ENCODE data around the gene KIF16B. TPM values are rescaled to one million over a fixed set of nuclear protein-coding genes. Genes with fewer than 3 reads are reported as not detected.

The KIF16B gene
- total and polyA plus RNA-seq, 8 donors: 5.0 to 59.8 (median 24.2) TPM

DNA sequence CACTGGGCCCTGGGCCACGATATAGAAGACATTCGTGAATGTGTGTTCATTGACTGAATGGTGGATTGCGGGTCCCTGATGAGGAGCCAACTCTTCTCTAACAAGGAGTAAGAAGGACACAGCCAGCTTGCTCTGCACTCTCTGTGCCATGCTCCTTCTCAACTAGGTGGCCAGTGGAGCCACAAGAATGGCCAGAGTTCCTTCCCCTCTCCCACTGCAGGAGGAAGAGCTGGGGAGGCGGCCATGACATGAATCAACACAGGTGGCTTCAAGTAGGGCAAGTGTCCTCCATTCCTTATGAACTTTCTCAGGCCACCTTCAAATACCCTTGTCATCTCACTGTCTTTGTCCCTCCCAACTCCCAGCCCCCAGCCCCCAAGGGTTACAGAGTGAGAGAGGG, 305.7 kb downstream of the KIF16B start:
- Histone ChIP-seq H3K4me3 (no peak overlapping the region), H3K4me1 (peaks cover 0 to 5% (median 0%) of the 10 kb centered on the region in 4 donors), H3K36me3 (peaks cover 0 to 20% (median 10%) of the 10 kb centered on the region in 4 donors), H3K27me3 (no peaks in the 10 kb centered on the region), H3K27ac (no peak overlapping the region), H3K9me3 (peaks cover 0 to 26% (median 19%) of the 10 kb centered on the region in 4 donors)
- intact Hi-C loops (cut with DNase I; ENCODE audit: low total_unique reads): no loop called here
- TF ChIP-seq POLR2AphosphoS5 (IDR thresholded peaks at IDR 0.05): no peak
- TF ChIP-seq POLR2A (IDR thresholded peaks at IDR 0.05): no peak
- WGBS, 5 donors: 91 to 99% (median 97%) methylated on average over 4 of the region's 4 CpGs
- no peak for DNase-seq

GRCh38 chr20:16265334-16265733, 307.9 kb downstream of the KIF16B start:
- TF ChIP-seq EP300 (IDR thresholded peaks at IDR 0.05): no peak
- no peak for TF ChIP-seq POLR2AphosphoS5 (IDR thresholded peaks at IDR 0.05)
- TF ChIP-seq, protein P1, sequence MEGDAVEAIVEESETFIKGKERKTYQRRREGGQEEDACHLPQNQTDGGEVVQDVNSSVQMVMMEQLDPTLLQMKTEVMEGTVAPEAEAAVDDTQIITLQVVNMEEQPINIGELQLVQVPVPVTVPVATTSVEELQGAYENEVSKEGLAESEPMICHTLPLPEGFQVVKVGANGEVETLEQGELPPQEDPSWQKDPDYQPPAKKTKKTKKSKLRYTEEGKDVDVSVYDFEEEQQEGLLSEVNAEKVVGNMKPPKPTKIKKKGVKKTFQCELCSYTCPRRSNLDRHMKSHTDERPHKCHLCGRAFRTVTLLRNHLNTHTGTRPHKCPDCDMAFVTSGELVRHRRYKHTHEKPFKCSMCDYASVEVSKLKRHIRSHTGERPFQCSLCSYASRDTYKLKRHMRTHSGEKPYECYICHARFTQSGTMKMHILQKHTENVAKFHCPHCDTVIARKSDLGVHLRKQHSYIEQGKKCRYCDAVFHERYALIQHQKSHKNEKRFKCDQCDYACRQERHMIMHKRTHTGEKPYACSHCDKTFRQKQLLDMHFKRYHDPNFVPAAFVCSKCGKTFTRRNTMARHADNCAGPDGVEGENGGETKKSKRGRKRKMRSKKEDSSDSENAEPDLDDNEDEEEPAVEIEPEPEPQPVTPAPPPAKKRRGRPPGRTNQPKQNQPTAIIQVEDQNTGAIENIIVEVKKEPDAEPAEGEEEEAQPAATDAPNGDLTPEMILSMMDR (IDR thresholded peaks at IDR 0.05): no peak
- TF ChIP-seq POLR2A (IDR thresholded peaks at IDR 0.05): no peak
- no peaks in the 10 kb centered on the region for H3K27me3 ChIP-seq
- peaks cover 0 to 26% (median 19%) of the 10 kb centered on the region in 4 donors for H3K9me3 ChIP-seq
- no peak overlapping the region for H3K4me3 ChIP-seq
- H3K27ac ChIP-seq: no peak overlapping the region
- no peak for DNase-seq
- 78 to 97% (median 88%) methylated on average over 5 of the region's 5 CpGs for WGBS, 5 donors
- intact Hi-C loops (cut with DNase I; ENCODE audit: low total_unique reads): no loop called here
- peaks cover 0 to 16% (median 3%) of the 10 kb centered on the region in 4 donors for H3K36me3 ChIP-seq
- peaks cover 0 to 8% (median 0%) of the 10 kb centered on the region in 4 donors for H3K4me1 ChIP-seq

DNA sequence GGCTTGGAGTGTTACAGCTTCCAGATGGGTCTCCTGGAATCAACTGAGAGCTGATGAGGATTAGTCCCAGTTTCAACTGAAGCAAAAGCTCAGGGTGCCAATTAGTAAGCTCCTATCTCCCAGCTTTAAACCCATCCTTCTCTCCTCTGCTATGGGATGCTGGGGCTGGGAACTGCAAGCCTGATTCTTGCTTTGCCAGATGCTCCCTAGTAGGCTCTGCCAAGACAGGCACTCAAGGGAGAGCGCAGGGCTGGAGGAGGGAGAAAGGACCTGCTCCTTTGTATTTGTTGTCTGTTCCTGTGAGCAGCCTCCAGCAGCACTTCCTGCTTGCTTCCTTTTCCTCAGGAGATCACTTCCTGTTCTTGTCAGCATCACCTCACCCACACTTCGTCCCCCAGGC, 309.7 kb downstream of the KIF16B start:
- TF ChIP-seq EP300 (IDR thresholded peaks at IDR 0.05) (no peak), POLR2AphosphoS5 (IDR thresholded peaks at IDR 0.05) (no peak), POLR2A (IDR thresholded peaks at IDR 0.05) (no peak)
- TF ChIP-seq, protein P1 (IDR thresholded peaks at IDR 0.05): no peak
- H3K27me3 ChIP-seq: no peaks in the 10 kb centered on the region
- peaks cover 0 to 8% (median 0%) of the 10 kb centered on the region in 4 donors for H3K4me1 ChIP-seq
- peaks cover 0 to 14% (median 3%) of the 10 kb centered on the region in 4 donors for H3K36me3 ChIP-seq
- intact Hi-C loops (cut with DNase I; ENCODE audit: low total_unique reads): no loop called here
- no peak overlapping the region for H3K4me3 ChIP-seq
- no peak overlapping the region for H3K27ac ChIP-seq
- H3K9me3 ChIP-seq: peaks cover 0 to 26% (median 19%) of the 10 kb centered on the region in 4 donors
- WGBS, 5 donors: 55 to 83% (median 67%) methylated on average over 2 of the region's 2 CpGs
- DNase-seq: peak in 1 of 2 donors; percentile 23

DNA sequence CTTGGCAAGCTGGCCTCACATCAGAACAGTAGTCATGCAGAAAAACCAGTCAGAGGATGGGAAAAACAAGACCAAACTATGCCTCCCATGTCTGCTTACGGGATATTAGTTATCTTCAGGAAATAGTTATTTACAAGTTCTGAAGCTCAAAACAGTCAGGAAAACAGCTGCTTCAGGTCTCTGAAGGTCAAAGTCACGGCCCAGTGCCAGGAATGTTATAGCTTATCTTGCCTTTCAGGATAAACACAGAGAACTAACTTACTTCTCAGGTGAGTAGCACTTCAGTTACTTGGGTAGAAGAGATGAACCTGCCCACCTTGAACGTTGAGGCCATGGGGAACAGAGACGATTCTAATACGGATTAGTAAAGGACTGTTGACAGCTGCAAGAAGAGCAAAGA, 310.7 kb downstream of the KIF16B start:
- no peaks in the 10 kb centered on the region for H3K27me3 ChIP-seq
- H3K4me1 ChIP-seq: peaks cover 0 to 8% (median 0%) of the 10 kb centered on the region in 4 donors
- intact Hi-C loops (cut with DNase I; ENCODE audit: low total_unique reads): no loop called here
- TF ChIP-seq POLR2AphosphoS5 (IDR thresholded peaks at IDR 0.05) (no peak), POLR2A (IDR thresholded peaks at IDR 0.05) (no peak), EP300 (IDR thresholded peaks at IDR 0.05) (no peak)
- TF ChIP-seq, protein P1 (IDR thresholded peaks at IDR 0.05): no peak
- 33 to 51% (median 41%) methylated on average over 5 of the region's 5 CpGs for WGBS, 5 donors
- no peak overlapping the region for H3K27ac ChIP-seq
- peak; percentile 40 to 42 for DNase-seq
- H3K9me3 ChIP-seq: peaks cover 0 to 23% (median 18%) of the 10 kb centered on the region in 4 donors
- no peak overlapping the region for H3K4me3 ChIP-seq
- H3K36me3 ChIP-seq: peaks cover 0 to 5% (median 0%) of the 10 kb centered on the region in 4 donors

GRCh38 chr20:16261733-16262273, 311.4 kb downstream of the KIF16B start:
- Histone ChIP-seq H3K4me1 (peaks cover 0 to 8% (median 0%) of the 10 kb centered on the region in 4 donors), H3K9me3 (peaks cover 0 to 15% (median 12%) of the 10 kb centered on the region in 4 donors), H3K36me3 (no peaks in the 10 kb centered on the region), H3K4me3 (no peak overlapping the region), H3K27ac (no peak overlapping the region), H3K27me3 (no peaks in the 10 kb centered on the region)
- 53 to 62% (median 60%) methylated on average over 2 of the region's 2 CpGs for WGBS, 5 donors
- intact Hi-C loops (cut with DNase I; ENCODE audit: low total_unique reads): no loop called here
- no peak for DNase-seq
- no peak for TF ChIP-seq EP300 (IDR thresholded peaks at IDR 0.05)
- TF ChIP-seq, protein P1 (IDR thresholded peaks at IDR 0.05): no peak

Measured in stomach (tissue), 9 donors.